ENCODE data around the gene GJB2. TPM values are rescaled to one million over a fixed set of nuclear protein-coding genes. Genes with fewer than 3 reads are reported as not detected.

GJB2 gene
- total RNA-seq, 1 experiment from 2014 or later, result 12.9 TPM

DNA sequence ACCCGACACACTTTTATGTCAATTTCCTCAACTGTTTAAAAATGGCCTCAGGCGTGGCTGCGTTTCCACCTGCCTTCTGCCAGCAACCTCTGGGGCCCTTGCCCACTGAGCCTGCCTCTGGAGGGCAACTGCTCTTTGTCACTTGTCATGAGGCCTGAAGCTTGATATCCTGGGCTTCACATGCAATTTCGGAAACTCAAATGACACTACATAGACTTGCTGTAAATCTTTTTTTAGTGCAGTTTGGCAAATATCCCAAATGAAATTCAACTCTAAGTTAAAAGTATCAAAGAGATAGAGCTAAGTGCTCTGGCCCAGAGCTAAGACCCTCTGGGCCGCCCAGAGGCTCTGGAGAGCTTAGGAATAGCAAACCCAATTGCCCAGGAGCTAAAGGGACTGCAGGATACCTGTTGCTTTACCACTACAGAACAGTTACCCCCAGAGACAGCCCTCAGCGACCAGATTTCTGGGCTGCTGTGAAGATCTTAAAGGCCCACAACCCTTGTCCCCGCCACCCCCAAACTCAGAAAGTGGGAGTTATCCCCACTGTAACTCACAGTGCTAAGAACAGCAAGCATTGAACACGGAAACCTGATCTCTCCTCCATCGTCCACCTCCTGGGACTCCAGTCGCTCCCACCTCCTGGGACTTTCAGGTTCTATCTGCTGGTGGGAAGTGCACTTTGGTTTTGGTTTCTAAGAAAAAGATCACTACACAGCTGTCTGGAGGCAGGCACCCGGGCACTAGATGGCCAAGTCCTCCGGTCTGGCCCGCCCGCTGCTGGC lies 51.3 kb downstream of the GJB2 start:
- Mint-ChIP-seq H3K27me3 (ENCODE audit: insufficient read depth, unreplicated experiment) (no peaks in the 10 kb centered on the region), H3K9me3 (ENCODE audit: unreplicated experiment) (no peaks in the 10 kb centered on the region), H3K4me1 (ENCODE audit: insufficient read depth, unreplicated experiment) (no peaks in the 10 kb centered on the region), H3K36me3 (ENCODE audit: insufficient read depth, unreplicated experiment) (no peaks in the 10 kb centered on the region), H3K4me3 (ENCODE audit: unreplicated experiment) (no peak overlapping the region), H3K27ac (ENCODE audit: low read depth, unreplicated experiment) (no peak overlapping the region)
- POLR2A ChIA-PET, result interaction anchor here (0.7 to 0.9 kb wide), 2 partner anchors 79 to 825 kb away, joined by 3 read pairs; no protein-coding TSS in a partner anchor
- no peak for DNase-seq (ENCODE audit: unreplicated experiment)
- no TSS peak for BruUV-seq (replicated peaks)
- intact Hi-C loops (cut with micrococcal nuclease), result no loop called here
- CTCF ChIA-PET, result no interaction called here
- TF ChIP-seq, protein P1, sequence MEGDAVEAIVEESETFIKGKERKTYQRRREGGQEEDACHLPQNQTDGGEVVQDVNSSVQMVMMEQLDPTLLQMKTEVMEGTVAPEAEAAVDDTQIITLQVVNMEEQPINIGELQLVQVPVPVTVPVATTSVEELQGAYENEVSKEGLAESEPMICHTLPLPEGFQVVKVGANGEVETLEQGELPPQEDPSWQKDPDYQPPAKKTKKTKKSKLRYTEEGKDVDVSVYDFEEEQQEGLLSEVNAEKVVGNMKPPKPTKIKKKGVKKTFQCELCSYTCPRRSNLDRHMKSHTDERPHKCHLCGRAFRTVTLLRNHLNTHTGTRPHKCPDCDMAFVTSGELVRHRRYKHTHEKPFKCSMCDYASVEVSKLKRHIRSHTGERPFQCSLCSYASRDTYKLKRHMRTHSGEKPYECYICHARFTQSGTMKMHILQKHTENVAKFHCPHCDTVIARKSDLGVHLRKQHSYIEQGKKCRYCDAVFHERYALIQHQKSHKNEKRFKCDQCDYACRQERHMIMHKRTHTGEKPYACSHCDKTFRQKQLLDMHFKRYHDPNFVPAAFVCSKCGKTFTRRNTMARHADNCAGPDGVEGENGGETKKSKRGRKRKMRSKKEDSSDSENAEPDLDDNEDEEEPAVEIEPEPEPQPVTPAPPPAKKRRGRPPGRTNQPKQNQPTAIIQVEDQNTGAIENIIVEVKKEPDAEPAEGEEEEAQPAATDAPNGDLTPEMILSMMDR (IDR thresholded peaks at IDR 0.05; ENCODE audit: unreplicated experiment), result no peak

DNA sequence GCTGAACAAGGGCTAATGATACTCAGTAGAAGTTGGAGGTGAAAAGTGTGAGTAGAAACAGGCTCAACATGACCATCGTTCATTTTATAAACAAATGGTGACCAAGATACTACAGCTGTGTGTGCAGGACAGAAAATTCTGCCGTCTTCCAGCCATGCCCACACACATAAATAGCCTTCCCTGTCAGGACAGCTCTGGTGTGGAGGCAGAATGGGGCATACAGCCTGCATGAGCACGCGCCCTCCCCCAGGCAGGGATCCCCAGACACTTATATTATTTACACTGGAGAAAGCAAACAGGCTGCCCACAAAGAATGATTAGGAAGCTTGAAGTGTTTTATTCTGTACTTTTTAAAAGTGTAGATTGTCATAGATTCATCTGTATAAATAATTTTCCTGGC lies 52.3 kb downstream of the GJB2 start:
- Mint-ChIP-seq H3K9me3 (ENCODE audit: unreplicated experiment) (no peaks in the 10 kb centered on the region), H3K4me3 (ENCODE audit: unreplicated experiment) (no peak overlapping the region), H3K36me3 (ENCODE audit: insufficient read depth, unreplicated experiment) (no peaks in the 10 kb centered on the region), H3K27ac (ENCODE audit: low read depth, unreplicated experiment) (no peak overlapping the region), H3K27me3 (ENCODE audit: insufficient read depth, unreplicated experiment) (no peaks in the 10 kb centered on the region), H3K4me1 (ENCODE audit: insufficient read depth, unreplicated experiment) (no peaks in the 10 kb centered on the region)
- no peak for DNase-seq (ENCODE audit: unreplicated experiment)
- CTCF ChIA-PET, result no interaction called here
- TF ChIP-seq, protein P1 (IDR thresholded peaks at IDR 0.05; ENCODE audit: unreplicated experiment), result no peak
- intact Hi-C loops (cut with micrococcal nuclease), result no loop called here
- no TSS peak for BruUV-seq (replicated peaks)
- POLR2A ChIA-PET, result no interaction called here

DNA sequence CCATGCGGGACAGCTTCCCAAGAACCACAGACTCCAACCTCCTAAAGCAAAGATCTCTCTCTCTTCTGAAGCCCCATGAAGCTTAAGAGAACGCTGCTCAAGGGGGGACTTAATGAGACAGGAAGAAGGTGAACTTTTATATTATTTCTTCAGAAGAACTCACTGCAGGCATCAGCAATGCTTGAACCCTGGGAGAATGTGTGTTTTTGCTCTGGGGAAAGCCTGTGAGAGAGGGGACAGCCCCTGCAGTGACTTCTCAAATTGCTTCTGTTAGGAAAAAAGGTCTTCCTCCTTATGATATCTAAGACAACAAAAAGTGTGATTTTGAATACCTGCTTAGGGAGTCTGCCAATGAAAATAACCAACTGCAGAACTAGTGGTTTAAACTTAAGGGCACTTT lies 54.9 kb downstream of the GJB2 start:
- no peaks in the 10 kb centered on the region for H3K4me1 Mint-ChIP-seq (ENCODE audit: insufficient read depth, unreplicated experiment)
- no peaks in the 10 kb centered on the region for H3K27me3 Mint-ChIP-seq (ENCODE audit: insufficient read depth, unreplicated experiment)
- POLR2A ChIA-PET, result no interaction called here

More for the DNA sequence above, 54.9 kb downstream of the GJB2 start:
- no peaks in the 10 kb centered on the region for H3K36me3 Mint-ChIP-seq (ENCODE audit: insufficient read depth, unreplicated experiment)
- no peak overlapping the region for H3K27ac Mint-ChIP-seq (ENCODE audit: low read depth, unreplicated experiment)
- CTCF ChIA-PET, result interaction anchor here (0.9 kb wide), 1 partner anchor 20 kb away, joined by 5 read pairs; no protein-coding TSS in a partner anchor
- DNase-seq (ENCODE audit: unreplicated experiment), result no peak
- TF ChIP-seq, protein P1 (IDR thresholded peaks at IDR 0.05; ENCODE audit: unreplicated experiment), result no peak
- H3K9me3 Mint-ChIP-seq (ENCODE audit: unreplicated experiment), result no peaks in the 10 kb centered on the region
- intact Hi-C loops (cut with micrococcal nuclease), result no loop called here
- no peak overlapping the region for H3K4me3 Mint-ChIP-seq (ENCODE audit: unreplicated experiment)
- BruUV-seq (replicated peaks), result no TSS peak

Other genes starting within 250 kb of the GJB2 start
- 62.2 and 63.2 TPM in 2 replicates for gene ZMYM2, start 234.2 kb downstream of the GJB2 start, total RNA-seq (2022)
- gene GJA3, start 31.9 kb downstream of the GJB2 start, total RNA-seq (2022), result 3.0 and 4.7 TPM in 2 replicates
- gene GJB6, start 39.4 kb upstream of the GJB2 start, total RNA-seq (2022), result not detected in 2 replicates

Data from MCF 10A (cell line).